ENCODE results near the gene LHPP.

GRCh38 chr10:124512040-124512428 is 50.4 kb downstream of the LHPP start:
- TF ChIP-seq FOXM1 (IDR thresholded peaks at IDR 0.05; ENCODE audit: low read depth, low read length) (no peak), YBX1 (IDR thresholded peaks at IDR 0.05) (no peak), YY1 (IDR thresholded peaks at IDR 0.05; ENCODE audit: low read depth, low read length) (no peak), JUNB (IDR thresholded peaks at IDR 0.05) (no peak), NFYB (IDR thresholded peaks at IDR 0.05; ENCODE audit: insufficient read depth, low read depth, low read length) (no peak)
- TF ChIP-seq, protein P1, sequence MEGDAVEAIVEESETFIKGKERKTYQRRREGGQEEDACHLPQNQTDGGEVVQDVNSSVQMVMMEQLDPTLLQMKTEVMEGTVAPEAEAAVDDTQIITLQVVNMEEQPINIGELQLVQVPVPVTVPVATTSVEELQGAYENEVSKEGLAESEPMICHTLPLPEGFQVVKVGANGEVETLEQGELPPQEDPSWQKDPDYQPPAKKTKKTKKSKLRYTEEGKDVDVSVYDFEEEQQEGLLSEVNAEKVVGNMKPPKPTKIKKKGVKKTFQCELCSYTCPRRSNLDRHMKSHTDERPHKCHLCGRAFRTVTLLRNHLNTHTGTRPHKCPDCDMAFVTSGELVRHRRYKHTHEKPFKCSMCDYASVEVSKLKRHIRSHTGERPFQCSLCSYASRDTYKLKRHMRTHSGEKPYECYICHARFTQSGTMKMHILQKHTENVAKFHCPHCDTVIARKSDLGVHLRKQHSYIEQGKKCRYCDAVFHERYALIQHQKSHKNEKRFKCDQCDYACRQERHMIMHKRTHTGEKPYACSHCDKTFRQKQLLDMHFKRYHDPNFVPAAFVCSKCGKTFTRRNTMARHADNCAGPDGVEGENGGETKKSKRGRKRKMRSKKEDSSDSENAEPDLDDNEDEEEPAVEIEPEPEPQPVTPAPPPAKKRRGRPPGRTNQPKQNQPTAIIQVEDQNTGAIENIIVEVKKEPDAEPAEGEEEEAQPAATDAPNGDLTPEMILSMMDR (IDR thresholded peaks at IDR 0.05 in 2 of 3, conservative IDR thresholded peaks at IDR 0.05 in 1 of 3; ENCODE audit: control insufficient read depth in 2 of 3, extremely low read depth in 1 of 3, insufficient read depth in 1 of 3, low read depth in 3 of 3, low read length in 3 of 3) = no peak
